ENCODE measurements around the gene CCDC61.

- TF ChIP-seq EZH2 (IDR thresholded peaks at IDR 0.05; ENCODE audit: insufficient read depth, poor library complexity, severe bottlenecking) (no peak), EZH2phosphoT487 (IDR thresholded peaks at IDR 0.05; ENCODE audit: insufficient read depth, low read depth) (no peak)
Measured at GRCh38 chr19:45973553-45974338, 21.5 kb upstream of the CCDC61 start, which contains the start of gene NOVA2.

All from GM23248 (cell line).